T-helper 17 cell (primary cell): ENCODE measurements around the gene UBE2J1. TPM values are rescaled to one million over a fixed set of nuclear protein-coding genes. Genes with fewer than 3 reads are reported as not detected.

ENCODE experiments used
- ATAC-seq: fragments of 150-1000 bp; cut with Tn5 transposase; 2 replicates; pipeline ENCODE4 v1.10.0; 2021; ENCODE audit warnings: mild to moderate bottlenecking, moderate library complexity
- DNase-seq, 3 donors: peaks; one replicate each; pipeline versions ENCODE4 v3.0.0 to v3.0.0-alpha.2; 2020 to 2021
- H3K9me3 ChIP-seq: one replicate; pipeline ENCODE4 v1.7.0; 2013; ENCODE audit warnings: low read length, mild to moderate bottlenecking; ENCODE audit not compliant: control insufficient read depth, poor library complexity, severe bottlenecking
- H3K27ac Mint-ChIP-seq: one replicate; pipeline ENCODE4 v1.8.0; 2022; ENCODE audit warnings: mild to moderate bottlenecking, moderate library complexity, mixed read lengths
- H3K27me3 Mint-ChIP-seq: one replicate; pipeline ENCODE4 v1.8.0; 2022; ENCODE audit warnings: mixed read lengths
- H3K36me3 Mint-ChIP-seq: one replicate; pipeline ENCODE4 v1.8.0; 2022; ENCODE audit warnings: low read depth, mixed read lengths
- H3K4me1 Mint-ChIP-seq: one replicate; pipeline ENCODE4 v1.8.0; 2022; ENCODE audit warnings: mild to moderate bottlenecking, mixed read lengths
- H3K4me3 Mint-ChIP-seq: one replicate; pipeline ENCODE4 v1.8.0; 2022; ENCODE audit warnings: mild to moderate bottlenecking, moderate library complexity, mixed read lengths
- total RNA-seq, 4 donors: library from RNA in 2 of 4; stranded (reverse) in 2 of 4; gene quantifications; one replicate each; pipeline ENCODE4 v1.2.3 and lab custom pipeline; 2022 to 2026

UBE2J1 gene
- total RNA-seq, 2 donors from 2014 or later: 32.1 to 35.2 TPM

- H3K4me1 Mint-ChIP-seq: peaks cover 9% of the 10 kb centered on the region
- no peak overlapping the region for H3K27ac Mint-ChIP-seq
- no peaks in the 10 kb centered on the region for H3K36me3 Mint-ChIP-seq
- no peak overlapping the region for H3K4me3 Mint-ChIP-seq
- DNase-seq (no peak), ATAC-seq (no peak)
- no peaks in the 10 kb centered on the region for H3K27me3 Mint-ChIP-seq
- H3K9me3 ChIP-seq: peaks cover 1% of the 10 kb centered on the region
These were observed 65.0 kb downstream of the UBE2J1 start for GRCh38 chr6:89287351-89288028.

- Mint-ChIP-seq H3K27me3 (peaks cover 5% of the 10 kb centered on the region), H3K4me3 (no peak overlapping the region)
These were observed 66.0 kb downstream of the UBE2J1 start for GRCh38 chr6:89286516-89286915.

GRCh38 chr6:89284963-89285735, 67.4 kb downstream of the UBE2J1 start:
- peaks cover 5% of the 10 kb centered on the region for H3K27me3 Mint-ChIP-seq
- no peak overlapping the region for H3K27ac Mint-ChIP-seq
- H3K9me3 ChIP-seq: peaks cover 2% of the 10 kb centered on the region
- peaks cover 19% of the 10 kb centered on the region for H3K4me1 Mint-ChIP-seq
- H3K36me3 Mint-ChIP-seq: no peaks in the 10 kb centered on the region
- ATAC-seq (no peak), DNase-seq (no peak)
- H3K4me3 Mint-ChIP-seq: no peak overlapping the region

More at GRCh38 chr6:89286516-89286915, 66.0 kb downstream of the UBE2J1 start:
- Mint-ChIP-seq H3K4me1 (peaks cover 17% of the 10 kb centered on the region), H3K36me3 (no peaks in the 10 kb centered on the region), H3K27ac (no peak overlapping the region)
- H3K9me3 ChIP-seq: peaks cover 2% of the 10 kb centered on the region
- DNase-seq: no peak
- ATAC-seq: no peak

GRCh38 chr6:89284081-89284480, 68.4 kb downstream of the UBE2J1 start:
- DNase-seq (no peak), ATAC-seq (no peak)
- H3K9me3 ChIP-seq: peaks cover 2% of the 10 kb centered on the region
- peaks cover 5% of the 10 kb centered on the region for H3K27me3 Mint-ChIP-seq
- H3K4me1 Mint-ChIP-seq: peaks cover 16% of the 10 kb centered on the region
- no peaks in the 10 kb centered on the region for H3K36me3 Mint-ChIP-seq
- H3K4me3 Mint-ChIP-seq: no peak overlapping the region
- H3K27ac Mint-ChIP-seq: no peak overlapping the region

GRCh38 chr6:89282749-89283148, 69.8 kb downstream of the UBE2J1 start:
- peaks cover 5% of the 10 kb centered on the region for H3K27me3 Mint-ChIP-seq
- DNase-seq (no peak), ATAC-seq (no peak)
- H3K4me3 Mint-ChIP-seq: no peak overlapping the region
- no peak overlapping the region for H3K27ac Mint-ChIP-seq
- no peaks in the 10 kb centered on the region for H3K36me3 Mint-ChIP-seq
- peaks cover 17% of the 10 kb centered on the region for H3K4me1 Mint-ChIP-seq
- H3K9me3 ChIP-seq: peaks cover 2% of the 10 kb centered on the region

GRCh38 chr6:89281779-89282246, 70.7 kb downstream of the UBE2J1 start:
- peaks cover 17% of the 10 kb centered on the region for H3K4me1 Mint-ChIP-seq
- peaks cover 2% of the 10 kb centered on the region for H3K9me3 ChIP-seq
- H3K27me3 Mint-ChIP-seq: peaks cover 5% of the 10 kb centered on the region
- no peak overlapping the region for H3K27ac Mint-ChIP-seq
- DNase-seq (peak in 2 of 3 donors; percentile 26 to 28), ATAC-seq (peak; percentile 97)
- H3K4me3 Mint-ChIP-seq: peak overlapping the region; percentile 77
- H3K36me3 Mint-ChIP-seq: no peaks in the 10 kb centered on the region

GRCh38 chr6:89278956-89279355, 73.6 kb downstream of the UBE2J1 start:
- no peaks in the 10 kb centered on the region for H3K36me3 Mint-ChIP-seq
- no peak overlapping the region for H3K4me3 Mint-ChIP-seq
- peaks cover 5% of the 10 kb centered on the region for H3K27me3 Mint-ChIP-seq
- no peak overlapping the region for H3K27ac Mint-ChIP-seq
- DNase-seq: no peak
- peaks cover 15% of the 10 kb centered on the region for H3K4me1 Mint-ChIP-seq
- peaks cover 2% of the 10 kb centered on the region for H3K9me3 ChIP-seq
- no peak for ATAC-seq

Other genes starting within 250 kb of the UBE2J1 start
- gene SRSF12, start 234.7 kb downstream of the UBE2J1 start, total RNA-seq: not detected
- gene PM20D2, start 206.7 kb downstream of the UBE2J1 start, total RNA-seq: 1 to 10 TPM; 4.2 to 5.5 TPM
- not detected for gene GABRR1, start 135.4 kb downstream of the UBE2J1 start, total RNA-seq
- 1 to 10 TPM in 1 of 2 donors, under 1 TPM in 1; 0.65 to 1.4 TPM for gene GABRR2, start 37.4 kb downstream of the UBE2J1 start, total RNA-seq
- gene RRAGD, start 59.6 kb upstream of the UBE2J1 start, total RNA-seq: 1 to 10 TPM; 7.8 to 8.9 TPM
- gene ANKRD6, start 80.4 kb upstream of the UBE2J1 start, total RNA-seq: 1 to 10 TPM; 3.8 to 7.9 TPM